Activated CD8-positive, alpha-beta memory T cell treated with anti-CD3 and anti-CD28 coated beads for 4 hours (primary cell): ENCODE data around the gene CDKL4.
"Not testable (repeated sequence)": the region's sequence is repeated elsewhere in the genome, so short reads cannot be mapped to it uniquely, and the experiment has no call there.

ENCODE experiments used
- DNase-seq, 2 donors: peaks; one replicate each; pipeline ENCODE4 v3.0.0-alpha.2; 2020; ENCODE audit warnings: low read depth in 2 of 2

CDKL4 gene

GRCh38 chr2:39243469-39244123 is at the start of gene CDKL4:
Gene CDKL4 (minus strand): TSS chr2:39243970.
- DNase-seq: no peak

GRCh38 chr2:39290433-39290832 is 46.7 kb upstream of the CDKL4 start:
- DNase-seq: no peak

GRCh38 chr2:39289609-39290008 is 45.8 kb upstream of the CDKL4 start:
- no peak for DNase-seq

GRCh38 chr2:39283561-39283960 is 39.8 kb upstream of the CDKL4 start:
- DNase-seq: no peak

GRCh38 chr2:39281391-39281790 is 37.6 kb upstream of the CDKL4 start:
- no peak for DNase-seq

- DNase-seq: no peak
Observed at GRCh38 chr2:39275016-39275415, 31.2 kb upstream of the CDKL4 start.

GRCh38 chr2:39269941-39270340 is 26.2 kb upstream of the CDKL4 start:
- no peak for DNase-seq

GRCh38 chr2:39266916-39267434 is 23.2 kb upstream of the CDKL4 start:
- DNase-seq: no peak

GRCh38 chr2:39266139-39266805 is 22.5 kb upstream of the CDKL4 start:
- no peak for DNase-seq

- no peak for DNase-seq
Observed at GRCh38 chr2:39265315-39265714, 21.5 kb upstream of the CDKL4 start.

- DNase-seq: no peak
Observed at GRCh38 chr2:39264733-39265132, 21.0 kb upstream of the CDKL4 start.

GRCh38 chr2:39260087-39260486 is 16.3 kb upstream of the CDKL4 start:
- no peak for DNase-seq

- DNase-seq: no peak
Observed at GRCh38 chr2:39256040-39256439, 12.3 kb upstream of the CDKL4 start.

- no peak for DNase-seq
Observed at GRCh38 chr2:39252888-39253518, 9.2 kb upstream of the CDKL4 start.

GRCh38 chr2:39247512-39248043 is 3.8 kb upstream of the CDKL4 start:
- no peak for DNase-seq

GRCh38 chr2:39246382-39246980 is 2.7 kb upstream of the CDKL4 start:
- no peak for DNase-seq

GRCh38 chr2:39244963-39245625 is 1.3 kb upstream of the CDKL4 start:
- DNase-seq: not testable (repeated sequence)

GRCh38 chr2:39244241-39244862 is 582 bp upstream of the CDKL4 start:
- DNase-seq: not testable (repeated sequence)

GRCh38 chr2:39241588-39241987 is 2.2 kb downstream of the CDKL4 start:
- DNase-seq: no peak

GRCh38 chr2:39240758-39241157 is 3.0 kb downstream of the CDKL4 start:
- DNase-seq: no peak

- no peak for DNase-seq
Observed at GRCh38 chr2:39234754-39235153, 9.0 kb downstream of the CDKL4 start.
